IMR-90 (cell line): ENCODE data around the gene STPG1. TPM values are rescaled to one million over a fixed set of nuclear protein-coding genes. Genes with fewer than 3 reads are reported as not detected.

ENCODE experiments used
- ATAC-seq: fragments of 200-7000 bp; cut with Tn5 transposase; 2 replicates; pipeline ENCODE4 v1.9.1; 2020; ENCODE audit warnings: low read depth, mild to moderate bottlenecking, moderate library complexity
- BruUV-seq: library from RNA; stranded (reverse); fragments of 400-500 nt; replicated peaks from 2 replicates; lab custom pipeline; 2021; lab: Mats Ljungman, UMichigan
- CTCF ChIA-PET: fragments of 300-600 bp; formaldehyde crosslinking; extraction: SDS; loops from one replicate; lab custom pipeline; 2021; ENCODE audit warnings: antibody characterized with exemption; lab: Yijun Ruan, JAX
- POLR2A ChIA-PET: fragments of 300-600 bp; sonication (Branson Sonifier 250); formaldehyde crosslinking; loops from one replicate; lab custom pipeline; 2022; ENCODE audit warnings: antibody characterized with exemption; ENCODE audit not compliant: unreplicated experiment; lab: Charles Lee
- DNase-seq: peaks from one replicate; pipeline ENCODE4 v3.0.0; 2013
- H2AFZ ChIP-seq: replicated peaks from 2 replicates; pipeline ENCODE3; 2013; ENCODE audit warnings: low read length, mild to moderate bottlenecking; ENCODE audit not compliant: poor library complexity
- H2AK5ac ChIP-seq: 2 replicates; pipeline ENCODE4 v1.6.1; 2013; ENCODE audit warnings: low read depth, low read length, inconsistent platforms
- H2AK9ac ChIP-seq: replicated peaks from 2 replicates; pipeline ENCODE3; 2013; ENCODE audit warnings: mild to moderate bottlenecking, low read depth, low read length, moderate library complexity; ENCODE audit not compliant: poor library complexity
- H2BK120ac ChIP-seq: 2 replicates; pipeline ENCODE4 v1.6.1; 2013; ENCODE audit warnings: low read depth, low read length, inconsistent platforms
- H2BK15ac ChIP-seq: 3 replicates; pipeline ENCODE4 v1.6.1; 2013; ENCODE audit warnings: low read depth, low read length, inconsistent platforms
- H2BK20ac ChIP-seq: 2 replicates; pipeline ENCODE4 v1.6.1; 2013; ENCODE audit warnings: low read depth, mild to moderate bottlenecking, inconsistent platforms, low read length, moderate library complexity
- H2BK5ac ChIP-seq: 2 replicates; pipeline ENCODE4 v1.6.1; 2013; ENCODE audit warnings: mild to moderate bottlenecking, low read depth, low read length, inconsistent platforms; ENCODE audit not compliant: poor library complexity, severe bottlenecking
- H3K14ac ChIP-seq: replicated peaks from 2 replicates; pipeline ENCODE4 v1.6.1; 2013; ENCODE audit warnings: low read depth, low read length, inconsistent platforms
- H3K18ac ChIP-seq: 2 replicates; pipeline ENCODE4 v1.6.1; 2013; ENCODE audit warnings: low read depth, low read length, control low read depth
- H3K23ac ChIP-seq: 2 replicates; pipeline ENCODE4 v1.6.1; 2013; ENCODE audit warnings: low read depth, low read length, inconsistent platforms
- H3K27ac ChIP-seq: 2 replicates; pipeline ENCODE4 v1.5.1; 2013; ENCODE audit warnings: mild to moderate bottlenecking, control low read depth, low read length; ENCODE audit not compliant: insufficient read depth
- H3K27me3 ChIP-seq: 2 replicates; pipeline ENCODE4 v1.6.1; 2013; ENCODE audit warnings: low read length; ENCODE audit not compliant: control insufficient read depth, insufficient read depth
- H3K36me3 ChIP-seq: 2 replicates; pipeline ENCODE4 v1.6.1; 2013; ENCODE audit warnings: low read length, mixed read lengths; ENCODE audit not compliant: control insufficient read depth, insufficient read depth
- H3K4ac ChIP-seq: 2 replicates; pipeline ENCODE4 v1.6.1; 2013; ENCODE audit warnings: low read depth, low read length, inconsistent platforms
- H3K4me1 ChIP-seq: 2 replicates; pipeline ENCODE4 v1.6.1; 2013; ENCODE audit warnings: low read length, mixed read lengths; ENCODE audit not compliant: control insufficient read depth, insufficient read depth
- H3K4me2 ChIP-seq: 2 replicates; pipeline ENCODE4 v1.6.1; 2013; ENCODE audit warnings: low read depth, mild to moderate bottlenecking, control low read depth, low read length, moderate library complexity
- H3K4me3 ChIP-seq: 2 replicates; pipeline ENCODE4 v1.5.1; 2013; ENCODE audit warnings: low read depth, mild to moderate bottlenecking, control low read depth, low read length, moderate library complexity; ENCODE audit not compliant: insufficient read depth
- H3K56ac ChIP-seq: 2 replicates; pipeline ENCODE4 v1.6.1; 2013; ENCODE audit warnings: low read length, inconsistent platforms; ENCODE audit not compliant: insufficient read depth; ENCODE audit errors: extremely low read depth
- H3K79me1 ChIP-seq, 2 experiments: 2 replicates each; pipeline ENCODE4 v1.6.1; 2013; ENCODE audit warnings: low read length in 2 of 2, inconsistent platforms in 1 of 2, low read depth in 1 of 2
- H3K9ac ChIP-seq: 2 replicates; pipeline ENCODE4 v1.6.1; 2013; ENCODE audit warnings: low read depth, low read length, control low read depth
- H3K9me1 ChIP-seq: 2 replicates; pipeline ENCODE4 v1.6.1; 2013; ENCODE audit warnings: low read length, inconsistent platforms; ENCODE audit not compliant: insufficient read depth
- H3K9me3 ChIP-seq: 2 replicates; pipeline ENCODE4 v1.6.1; 2013; ENCODE audit warnings: low read length; ENCODE audit not compliant: control insufficient read depth, insufficient read depth
- H4K20me1 ChIP-seq: 2 replicates; pipeline ENCODE4 v1.6.1; 2013; ENCODE audit warnings: low read length, inconsistent platforms; ENCODE audit not compliant: insufficient read depth
- H4K5ac ChIP-seq: 2 replicates; pipeline ENCODE4 v1.6.1; 2013; ENCODE audit warnings: mild to moderate bottlenecking, low read depth, low read length, control low read depth
- H4K8ac ChIP-seq, 2 experiments: 2 replicates each; pipeline ENCODE4 v1.6.1; 2013; ENCODE audit warnings: low read depth in 2 of 2, low read length in 2 of 2, control low read depth in 1 of 2, inconsistent platforms in 1 of 2
- H4K91ac ChIP-seq: 2 replicates; pipeline ENCODE4 v1.6.1; 2013; ENCODE audit warnings: low read depth, low read length, inconsistent platforms; ENCODE audit not compliant: insufficient read depth
- BHLHE40 ChIP-seq: fragments of 150-350 bp; IDR thresholded peaks from 2 replicates; pipeline ENCODE4 v1.6.1; 2016; ENCODE audit warnings: mild to moderate bottlenecking, low read depth, low read length
- CEBPB ChIP-seq: IDR thresholded peaks from 2 replicates; pipeline ENCODE4 v1.6.1; 2012; ENCODE audit warnings: low read depth, low read length, improper control_type of control experiment
- CHD1 ChIP-seq: IDR thresholded peaks from 2 replicates; pipeline ENCODE4 v1.6.1; 2012; ENCODE audit warnings: low read depth, low read length, improper control_type of control experiment
- FOS ChIP-seq: fragments of 150-350 bp; IDR thresholded peaks from 2 replicates; pipeline ENCODE4 v1.6.1; 2016; ENCODE audit warnings: low read depth, low read length
- MAFK ChIP-seq: IDR thresholded peaks from 2 replicates; pipeline ENCODE4 v1.6.1; 2012; ENCODE audit warnings: low read depth, low read length, improper control_type of control experiment
- MAZ ChIP-seq: IDR thresholded peaks from 2 replicates; pipeline ENCODE4 v1.6.1; 2012; ENCODE audit warnings: low read depth, mild to moderate bottlenecking, low read length, improper control_type of control experiment, moderate library complexity, borderline replicate concordance
- MXI1 ChIP-seq: IDR thresholded peaks from 2 replicates; pipeline ENCODE4 v1.6.1; 2012; ENCODE audit warnings: low read depth, mild to moderate bottlenecking, low read length, moderate library complexity, borderline replicate concordance
- NFE2L2 ChIP-seq: fragments of 150-350 bp; IDR thresholded peaks from 2 replicates; pipeline ENCODE4 v1.6.1; 2016; ENCODE audit warnings: low read depth, mild to moderate bottlenecking, low read length
- POLR2A ChIP-seq: IDR thresholded peaks from 2 replicates; pipeline ENCODE4 v1.6.1; 2012; ENCODE audit warnings: mild to moderate bottlenecking, low read depth, low read length
- RAD21 ChIP-seq: IDR thresholded peaks from 2 replicates; pipeline ENCODE4 v1.6.1; 2012; ENCODE audit warnings: low read length, improper control_type of control experiment
- RCOR1 ChIP-seq: IDR thresholded peaks from 2 replicates; pipeline ENCODE4 v1.6.1; 2012; ENCODE audit warnings: mild to moderate bottlenecking, low read length, improper control_type of control experiment; ENCODE audit not compliant: insufficient replicate concordance
- RFX5 ChIP-seq: IDR thresholded peaks from 2 replicates; pipeline ENCODE4 v1.8.0; 2012; ENCODE audit warnings: low read depth, mild to moderate bottlenecking, low read length, moderate library complexity
- SMC3 ChIP-seq: fragments of 150-350 bp; IDR thresholded peaks from 2 replicates; pipeline ENCODE4 v1.6.1; 2016; ENCODE audit warnings: low read depth, mild to moderate bottlenecking, antibody characterized with exemption, low read length, moderate library complexity
- WGBS, 2 experiments: methylation state at CpG; one replicate each; pipeline versions ENCODE4 v1.1.5 to v1.1.7; 2013; ENCODE audit warnings: missing lambda C conversion rate in 2 of 2; ENCODE audit not compliant: insufficient read length in 1 of 2; ENCODE audit errors: extremely low coverage in 2 of 2; 5-methylcytosine and 5-hydroxymethylcytosine counted together
- dilution Hi-C: fragments of 300-500 bp; cut with HindIII; formaldehyde crosslinking; loops from one replicate; pipeline ENCODE4 v1.14.3; 2018; ENCODE audit warnings: low sequenced_read_pairs; ENCODE audit not compliant: unreplicated experiment
- in situ Hi-C: fragments of 300-500 bp; cut with MboI; formaldehyde crosslinking; loops from 3 replicates; pipeline ENCODE4 v1.14.3; 2019; ENCODE audit warnings: low sequenced_read_pairs, inconsistent platforms, mixed read lengths
- intact Hi-C: fragments of 100-400 bp; cut with micrococcal nuclease; formaldehyde crosslinking; loops from 2 replicates; pipeline ENCODE4 v1.10.0; 2022
- polyA plus RNA-seq, 3 experiments: library from polyadenylated mRNA; depleted of rRNA; stranded (reverse); fragments of >200 nt; gene quantifications; 2 replicates each; pipeline ENCODE4 v1.2.3, GENCODE V29; 2012; ENCODE audit warnings: low replicate concordance in 1 of 3
- total RNA-seq: library from RNA; depleted of rRNA; stranded (reverse); fragments of >200 nt; gene quantifications from 2 replicates; pipeline ENCODE4 v1.2.3, GENCODE V29; 2012
- TF ChIP-seq, protein P1 (sequence below): conservative IDR thresholded peaks from 2 replicates; pipeline ENCODE4 v1.5.1; 2012; ENCODE audit warnings: mild to moderate bottlenecking, low read depth, low read length, improper control_type of control experiment
- TF ChIP-seq, protein P2 (sequence below): fragments of 150-350 bp; IDR thresholded peaks from 2 replicates; pipeline ENCODE4 v1.6.1; 2017; ENCODE audit warnings: mild to moderate bottlenecking, antibody characterized with exemption, low read length, low read depth

The STPG1 gene
- total and polyA plus RNA-seq, 2 of the 4 experiments (the other 2 are of a cell fraction) = 3.0 to 6.5 TPM

DNA sequence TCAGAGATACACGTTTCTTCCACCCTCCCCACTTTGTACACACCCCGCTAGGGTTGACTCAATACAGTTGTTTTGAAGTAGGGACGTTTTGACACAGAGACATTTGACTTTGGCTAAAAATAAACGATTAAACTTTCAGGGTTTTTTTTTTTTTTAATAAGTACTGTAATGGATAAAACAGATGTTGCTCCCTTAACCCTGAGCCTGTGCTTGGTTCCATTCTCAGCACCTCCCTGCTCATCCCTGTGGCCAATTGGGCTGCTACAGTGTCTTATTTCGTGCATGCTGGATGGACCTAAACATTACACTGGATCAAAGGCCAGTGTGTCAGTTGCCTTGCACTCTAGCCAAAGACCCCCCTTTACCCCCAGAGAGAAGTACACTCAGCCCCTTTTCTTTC lies 77.5 kb downstream of the STPG1 start:
- Histone ChIP-seq H3K4ac (no peak overlapping the region), H4K91ac (no peak overlapping the region), H2AFZ (no peak overlapping the region), H2AK9ac (no peak overlapping the region), H3K27ac (no peak overlapping the region), H3K9me3 (no peaks in the 10 kb centered on the region), H2BK15ac (no peak overlapping the region), H3K79me1 (no peaks in the 10 kb centered on the region), H2BK120ac (no peak overlapping the region), H3K14ac (no peak overlapping the region), H3K56ac (no peak overlapping the region), H3K4me1 (no peaks in the 10 kb centered on the region), H3K18ac (no peak overlapping the region), H4K20me1 (no peaks in the 10 kb centered on the region), H2AK5ac (no peak overlapping the region), H4K8ac (no peak overlapping the region), H4K5ac (no peak overlapping the region), H3K23ac (no peak overlapping the region), H3K4me3 (no peak overlapping the region), H3K9ac (no peak overlapping the region), H3K36me3 (no peaks in the 10 kb centered on the region), H3K4me2 (no peak overlapping the region), H2BK5ac (no peak overlapping the region), H2BK20ac (no peak overlapping the region), H3K27me3 (peaks cover 10% of the 10 kb centered on the region), H3K9me1 (peaks cover under 1% of the 10 kb centered on the region; the same call in 1 of the 2 replicates)
- 60% methylated on average over 1 of the region's 5 CpGs; no CpG with 5 or more reads in 1 of the 2 experiments for WGBS, 2 experiments
- POLR2A ChIA-PET = no interaction called here
- no peak for TF ChIP-seq MXI1
- no peak for TF ChIP-seq RAD21
- no peak for TF ChIP-seq RFX5
- TF ChIP-seq, protein P1, sequence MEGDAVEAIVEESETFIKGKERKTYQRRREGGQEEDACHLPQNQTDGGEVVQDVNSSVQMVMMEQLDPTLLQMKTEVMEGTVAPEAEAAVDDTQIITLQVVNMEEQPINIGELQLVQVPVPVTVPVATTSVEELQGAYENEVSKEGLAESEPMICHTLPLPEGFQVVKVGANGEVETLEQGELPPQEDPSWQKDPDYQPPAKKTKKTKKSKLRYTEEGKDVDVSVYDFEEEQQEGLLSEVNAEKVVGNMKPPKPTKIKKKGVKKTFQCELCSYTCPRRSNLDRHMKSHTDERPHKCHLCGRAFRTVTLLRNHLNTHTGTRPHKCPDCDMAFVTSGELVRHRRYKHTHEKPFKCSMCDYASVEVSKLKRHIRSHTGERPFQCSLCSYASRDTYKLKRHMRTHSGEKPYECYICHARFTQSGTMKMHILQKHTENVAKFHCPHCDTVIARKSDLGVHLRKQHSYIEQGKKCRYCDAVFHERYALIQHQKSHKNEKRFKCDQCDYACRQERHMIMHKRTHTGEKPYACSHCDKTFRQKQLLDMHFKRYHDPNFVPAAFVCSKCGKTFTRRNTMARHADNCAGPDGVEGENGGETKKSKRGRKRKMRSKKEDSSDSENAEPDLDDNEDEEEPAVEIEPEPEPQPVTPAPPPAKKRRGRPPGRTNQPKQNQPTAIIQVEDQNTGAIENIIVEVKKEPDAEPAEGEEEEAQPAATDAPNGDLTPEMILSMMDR = no peak
- TF ChIP-seq POLR2A = no peak
- no peak for TF ChIP-seq MAFK
- no peak for TF ChIP-seq RCOR1
- no peak for TF ChIP-seq FOS
- TF ChIP-seq CHD1 = no peak
- no peak for TF ChIP-seq CEBPB
- no peak for TF ChIP-seq NFE2L2
- TF ChIP-seq SMC3 = no peak
- no peak for TF ChIP-seq BHLHE40
- TF ChIP-seq, protein P2, sequence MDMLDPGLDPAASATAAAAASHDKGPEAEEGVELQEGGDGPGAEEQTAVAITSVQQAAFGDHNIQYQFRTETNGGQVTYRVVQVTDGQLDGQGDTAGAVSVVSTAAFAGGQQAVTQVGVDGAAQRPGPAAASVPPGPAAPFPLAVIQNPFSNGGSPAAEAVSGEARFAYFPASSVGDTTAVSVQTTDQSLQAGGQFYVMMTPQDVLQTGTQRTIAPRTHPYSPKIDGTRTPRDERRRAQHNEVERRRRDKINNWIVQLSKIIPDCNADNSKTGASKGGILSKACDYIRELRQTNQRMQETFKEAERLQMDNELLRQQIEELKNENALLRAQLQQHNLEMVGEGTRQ = no peak
- no peak for TF ChIP-seq MAZ
- in situ Hi-C loops = no loop called here
- no TSS peak for BruUV-seq
- ATAC-seq (no peak), DNase-seq (no peak)
- CTCF ChIA-PET = no interaction called here
- dilution Hi-C loops = no loop called here
- intact Hi-C loops = no loop called here
